Activated naive CD8-positive, alpha-beta T cell treated with anti-CD3 and anti-CD28 coated beads, Interleukin-2, amount 10 ng/mL, durations not matched to agents 7 days and 5 days (primary cell): ENCODE data around the gene ADI1. TPM values are rescaled to one million over a fixed set of nuclear protein-coding genes. Genes with fewer than 3 reads are reported as not detected.
"Not testable (repeated sequence)": the region's sequence is repeated elsewhere in the genome, so short reads cannot be mapped to it uniquely, and the experiment has no call there.

ENCODE experiments used
- ATAC-seq: fragments of 150-1000 bp; cut with Tn5 transposase; one replicate; pipeline ENCODE4 v1.10.0; 2021; ENCODE audit warnings: low read depth, moderate library complexity
- POLR2A ChIA-PET: fragments of 350-600 bp; sonication (Branson Sonifier 250); formaldehyde crosslinking; loops from one replicate; lab custom pipeline; 2021; ENCODE audit warnings: antibody characterized with exemption; lab: Charles Lee
- DNase-seq: peaks from one replicate; pipeline ENCODE4 v3.0.0; 2021
- H3K27ac Mint-ChIP-seq: one replicate; pipeline ENCODE4 v1.8.0; 2022; ENCODE audit warnings: mild to moderate bottlenecking, mixed read lengths
- H3K27me3 Mint-ChIP-seq: one replicate; pipeline ENCODE4 v1.8.0; 2022; ENCODE audit warnings: mild to moderate bottlenecking, moderate library complexity, mixed read lengths
- H3K36me3 Mint-ChIP-seq: one replicate; pipeline ENCODE4 v1.8.0; 2021; ENCODE audit warnings: mild to moderate bottlenecking, mixed read lengths
- H3K4me1 Mint-ChIP-seq: one replicate; pipeline ENCODE4 v1.8.0; 2021; ENCODE audit warnings: mixed read lengths
- H3K4me3 Mint-ChIP-seq: one replicate; pipeline ENCODE4 v1.8.0; 2022; ENCODE audit warnings: mild to moderate bottlenecking, moderate library complexity, mixed read lengths
- H3K9me3 Mint-ChIP-seq: one replicate; pipeline ENCODE4 v1.8.0; 2021; ENCODE audit warnings: mixed read lengths
- total RNA-seq, 2 experiments: library from RNA; stranded (reverse); gene quantifications; one replicate each; pipeline ENCODE4 v1.2.3, GENCODE V29; 2021

ADI1 gene
- total RNA-seq, 2 experiments from 2014 or later, result 16.6 to 19.5 TPM

GRCh38 chr2:3498783-3499394, 20.4 kb downstream of the ADI1 start:
- ATAC-seq (no peak), DNase-seq (no peak)
- Mint-ChIP-seq H3K4me3 (no peak overlapping the region), H3K9me3 (no peaks in the 10 kb centered on the region), H3K27me3 (no peaks in the 10 kb centered on the region), H3K27ac (no peak overlapping the region), H3K36me3 (peaks cover 10% of the 10 kb centered on the region), H3K4me1 (no peaks in the 10 kb centered on the region)
- POLR2A ChIA-PET, result no interaction called here

DNA sequence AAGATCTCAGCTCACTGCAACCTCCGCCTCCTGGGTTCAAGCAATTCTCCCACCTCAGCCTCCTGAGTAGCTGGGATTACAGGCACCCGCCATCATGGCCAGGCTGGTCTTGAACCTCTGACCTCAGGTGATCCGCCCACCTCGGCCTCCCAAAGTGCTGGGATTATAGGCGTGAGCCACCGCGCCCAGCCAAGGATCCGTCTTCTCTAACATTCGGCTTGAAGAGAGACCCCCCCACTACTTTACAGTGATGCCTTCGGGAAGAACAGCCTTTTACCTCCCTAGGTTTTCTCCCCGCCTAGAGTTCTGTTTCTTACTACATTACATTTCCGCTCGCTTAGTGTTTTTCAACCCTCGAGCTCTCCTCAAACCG, 22.6 kb downstream of the ADI1 start:
- H3K4me1 Mint-ChIP-seq, ATAC-seq, H3K27ac Mint-ChIP-seq, H3K4me3 Mint-ChIP-seq, POLR2A ChIA-PET, H3K27me3 Mint-ChIP-seq, H3K36me3 Mint-ChIP-seq, DNase-seq, H3K9me3 Mint-ChIP-seq: not testable (repeated sequence)

DNA sequence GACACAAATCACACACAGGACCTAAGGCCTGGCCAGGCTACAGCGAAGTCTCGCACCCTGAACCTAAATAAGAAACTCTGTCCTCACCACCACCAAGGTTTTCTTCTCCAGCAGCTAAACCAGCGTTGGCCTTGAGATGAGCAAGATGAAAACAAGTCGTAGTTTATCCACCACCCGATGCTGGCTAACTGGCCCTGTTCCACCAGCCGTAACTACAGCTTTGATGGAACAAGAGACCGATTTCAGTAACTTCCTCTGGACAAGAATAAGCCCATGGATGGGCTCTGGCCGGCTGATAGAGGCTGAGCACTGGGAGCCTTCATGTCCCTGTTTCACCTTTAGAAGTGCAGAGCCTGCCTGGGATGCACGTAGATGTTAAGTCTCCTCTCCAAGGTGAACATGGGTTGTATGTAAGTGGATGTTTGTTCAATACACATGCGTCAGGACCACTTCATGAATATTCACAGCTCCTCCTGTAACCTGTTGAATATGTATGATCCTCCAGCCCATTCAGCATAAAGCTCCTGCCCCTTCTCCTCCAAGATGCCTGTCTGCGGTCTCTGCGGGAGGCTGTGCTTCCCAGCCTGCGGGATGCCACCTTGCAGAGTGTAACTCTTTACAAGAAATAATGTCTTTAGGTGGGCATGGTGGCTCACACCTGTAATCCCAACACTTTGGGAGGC, 24.2 kb downstream of the ADI1 start:
- no peak for DNase-seq
- Mint-ChIP-seq H3K27me3 (no peaks in the 10 kb centered on the region), H3K4me1 (peaks cover 8% of the 10 kb centered on the region), H3K36me3 (peaks cover 2% of the 10 kb centered on the region), H3K27ac (no peak overlapping the region), H3K4me3 (no peak overlapping the region), H3K9me3 (no peaks in the 10 kb centered on the region)
- ATAC-seq, result no peak
- POLR2A ChIA-PET, result no interaction called here

DNA sequence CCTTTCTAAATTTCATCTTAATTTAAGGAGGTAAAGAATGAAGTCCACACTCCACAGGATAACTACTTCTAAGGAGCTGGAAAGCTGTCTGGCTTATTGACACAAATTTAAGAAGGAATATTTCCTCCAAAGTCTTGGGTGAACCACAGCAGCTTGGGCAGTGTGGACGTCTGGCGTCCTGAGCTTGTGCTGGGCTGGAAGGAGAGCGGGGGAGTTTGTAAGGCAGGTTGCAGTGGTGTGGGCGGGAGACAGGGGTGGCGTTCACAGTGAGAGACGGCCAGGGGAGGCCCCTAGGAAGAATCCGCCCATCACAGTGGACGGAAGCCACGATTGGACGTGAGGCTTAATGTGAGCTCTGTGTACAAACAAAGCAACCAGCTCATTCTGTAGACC, 25.7 kb downstream of the ADI1 start:
- DNase-seq (no peak), ATAC-seq (peak; percentile 49)
- H3K27me3 Mint-ChIP-seq, result no peaks in the 10 kb centered on the region
- H3K4me1 Mint-ChIP-seq, result peaks cover 8% of the 10 kb centered on the region
- H3K9me3 Mint-ChIP-seq, result no peaks in the 10 kb centered on the region
- POLR2A ChIA-PET, result no interaction called here
- H3K4me3 Mint-ChIP-seq, result no peak overlapping the region
- peaks cover 2% of the 10 kb centered on the region for H3K36me3 Mint-ChIP-seq
- no peak overlapping the region for H3K27ac Mint-ChIP-seq

GRCh38 chr2:3492951-3493614, 26.2 kb downstream of the ADI1 start:
- Mint-ChIP-seq H3K9me3 (no peaks in the 10 kb centered on the region), H3K4me1 (peaks cover 8% of the 10 kb centered on the region), H3K4me3 (no peak overlapping the region), H3K27ac (no peak overlapping the region), H3K27me3 (no peaks in the 10 kb centered on the region), H3K36me3 (peaks cover 2% of the 10 kb centered on the region)
- POLR2A ChIA-PET, result no interaction called here
- no peak for ATAC-seq
- no peak for DNase-seq

DNA sequence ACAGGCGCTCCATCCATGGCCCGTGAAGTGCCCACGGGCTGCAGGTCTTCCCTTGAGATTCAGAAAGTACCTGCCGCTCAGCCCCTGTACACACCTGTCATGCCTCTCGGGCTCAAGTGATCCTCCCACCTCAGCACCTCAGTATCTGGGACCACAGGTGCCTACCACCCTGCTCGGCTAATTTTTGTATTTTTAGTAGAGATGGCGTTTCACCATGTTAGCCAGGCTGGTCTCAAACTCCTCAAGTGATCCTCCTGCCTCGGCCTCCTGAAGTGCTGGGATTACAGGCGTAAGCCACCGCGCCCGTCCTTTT, 26.9 kb downstream of the ADI1 start:
- H3K27ac Mint-ChIP-seq, H3K27me3 Mint-ChIP-seq, DNase-seq, ATAC-seq, POLR2A ChIA-PET, H3K4me3 Mint-ChIP-seq, H3K36me3 Mint-ChIP-seq, H3K4me1 Mint-ChIP-seq, H3K9me3 Mint-ChIP-seq: not testable (repeated sequence)

DNA sequence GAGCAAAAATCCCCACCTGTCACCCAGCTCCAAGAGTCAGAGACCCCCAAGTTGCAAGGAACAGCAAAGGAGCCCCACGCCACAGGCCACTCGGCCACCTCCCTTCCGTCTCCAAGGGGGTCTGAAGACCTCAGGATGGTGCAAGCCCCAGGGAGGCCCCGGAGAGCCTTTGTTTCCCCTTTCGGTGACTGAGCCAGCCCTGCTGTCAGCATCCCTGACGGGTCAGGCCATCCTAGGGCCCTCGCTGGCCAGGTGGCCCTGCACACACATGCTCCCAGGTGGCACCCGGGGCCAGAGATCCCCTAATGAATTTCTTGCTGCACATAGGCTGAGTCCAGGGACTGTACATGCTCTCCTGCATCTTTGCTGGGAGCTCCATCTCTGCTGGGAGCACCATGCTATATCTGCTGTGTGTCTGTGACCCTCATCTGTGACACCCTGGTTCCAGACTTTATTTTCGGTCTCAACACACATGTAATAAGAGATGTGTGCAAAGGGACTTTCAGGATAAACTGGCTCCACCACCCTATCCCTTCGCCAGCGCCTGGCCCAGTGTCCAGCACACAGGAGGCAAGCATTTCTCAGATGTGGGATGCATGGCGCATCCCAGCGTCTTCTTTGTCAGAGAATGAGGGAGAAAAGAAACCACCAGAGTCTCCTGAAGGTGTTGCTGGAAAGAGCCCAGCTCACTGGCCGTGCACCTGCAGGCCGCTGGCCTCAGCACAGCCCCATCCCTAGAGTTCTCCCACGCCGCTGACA, 27.4 kb downstream of the ADI1 start:
- Mint-ChIP-seq H3K4me3 (no peak overlapping the region), H3K27me3 (no peaks in the 10 kb centered on the region), H3K9me3 (no peaks in the 10 kb centered on the region), H3K27ac (no peak overlapping the region), H3K36me3 (peaks cover 1% of the 10 kb centered on the region), H3K4me1 (peaks cover 8% of the 10 kb centered on the region)
- POLR2A ChIA-PET, result no interaction called here
- ATAC-seq (no peak), DNase-seq (no peak)

DNA sequence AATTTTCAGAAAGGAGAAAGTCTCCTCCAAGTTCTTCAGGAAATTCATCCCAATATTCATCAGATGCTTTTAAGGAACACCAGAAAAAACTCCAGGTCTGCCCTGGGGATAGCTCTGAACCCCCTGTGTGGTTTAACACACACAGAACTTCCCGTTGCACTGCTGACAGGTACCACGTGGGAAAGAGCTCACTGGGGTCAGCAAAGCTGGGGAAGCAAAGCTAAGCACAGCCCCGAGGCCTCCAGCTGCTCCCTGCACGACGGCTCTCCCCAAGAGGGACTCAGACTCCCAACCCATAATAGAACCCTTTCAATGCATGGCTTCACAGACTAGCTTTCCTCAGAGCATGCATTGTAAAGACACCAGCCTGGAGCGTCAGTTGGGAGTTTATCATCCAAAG, 28.0 kb downstream of the ADI1 start:
- Mint-ChIP-seq H3K27me3 (no peaks in the 10 kb centered on the region), H3K36me3 (no peaks in the 10 kb centered on the region), H3K4me1 (peaks cover 8% of the 10 kb centered on the region), H3K4me3 (no peak overlapping the region), H3K27ac (no peak overlapping the region), H3K9me3 (no peaks in the 10 kb centered on the region)
- DNase-seq (no peak), ATAC-seq (no peak)
- POLR2A ChIA-PET, result no interaction called here

- POLR2A ChIA-PET, result no interaction called here
- peak; percentile 45 for ATAC-seq
- no peak for DNase-seq
- no peaks in the 10 kb centered on the region for H3K9me3 Mint-ChIP-seq
- peak overlapping the region; percentile 74 for H3K27ac Mint-ChIP-seq
- H3K36me3 Mint-ChIP-seq, result no peaks in the 10 kb centered on the region
- peaks cover 8% of the 10 kb centered on the region for H3K4me1 Mint-ChIP-seq
- no peaks in the 10 kb centered on the region for H3K27me3 Mint-ChIP-seq
- H3K4me3 Mint-ChIP-seq, result peak overlapping the region; percentile 47
These were observed 28.9 kb downstream of the ADI1 start for GRCh38 chr2:3490191-3491170.

DNA sequence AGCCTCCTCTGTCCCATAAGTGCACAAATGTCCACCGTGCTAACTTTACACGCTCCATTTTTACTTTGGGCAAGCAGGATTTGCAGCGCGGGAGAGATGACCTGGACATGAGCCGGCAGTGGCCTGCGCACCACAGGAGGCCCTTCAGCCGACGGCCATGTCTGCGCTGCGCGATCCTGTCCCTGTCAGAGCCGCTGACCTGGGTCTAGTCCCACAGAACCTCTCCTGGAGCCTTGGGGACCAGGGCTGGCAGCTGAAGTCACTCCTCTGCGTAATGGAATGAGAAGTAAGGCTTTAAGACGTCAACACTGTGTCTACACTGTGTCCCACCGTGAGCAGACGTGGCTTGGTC, 29.6 kb downstream of the ADI1 start:
- no peak overlapping the region for H3K27ac Mint-ChIP-seq
- no peaks in the 10 kb centered on the region for H3K9me3 Mint-ChIP-seq
- POLR2A ChIA-PET, result no interaction called here

GRCh38 chr2:3488855-3489763, 30.2 kb downstream of the ADI1 start:
- Mint-ChIP-seq H3K36me3 (no peaks in the 10 kb centered on the region), H3K9me3 (no peaks in the 10 kb centered on the region), H3K27me3 (no peaks in the 10 kb centered on the region), H3K4me1 (peaks cover 8% of the 10 kb centered on the region), H3K4me3 (no peak overlapping the region), H3K27ac (no peak overlapping the region)
- POLR2A ChIA-PET, result no interaction called here
- DNase-seq (no peak), ATAC-seq (no peak)

More for the DNA sequence above, 29.6 kb downstream of the ADI1 start:
- Mint-ChIP-seq H3K4me3 (no peak overlapping the region), H3K27me3 (no peaks in the 10 kb centered on the region), H3K4me1 (peaks cover 8% of the 10 kb centered on the region), H3K36me3 (no peaks in the 10 kb centered on the region)
- DNase-seq, result no peak
- no peak for ATAC-seq

GRCh38 chr2:3488061-3488531, 31.2 kb downstream of the ADI1 start:
- Mint-ChIP-seq H3K4me3 (no peak overlapping the region), H3K36me3 (no peaks in the 10 kb centered on the region), H3K4me1 (peaks cover 8% of the 10 kb centered on the region), H3K27me3 (no peaks in the 10 kb centered on the region), H3K9me3 (no peaks in the 10 kb centered on the region), H3K27ac (no peak overlapping the region)
- POLR2A ChIA-PET, result interaction anchor here (1.1 kb wide), 1 partner anchor 23 kb away, joined by 3 read pairs; no protein-coding TSS in a partner anchor
- ATAC-seq, result no peak
- DNase-seq, result no peak
